HG03558 (cell line): ENCODE measurements around the gene SLX9.

Source experiments
- ATAC-seq: cut with Tn5 transposase; IDR thresholded peaks from one replicate; pipeline ENCODE4 v1.9.1; 2021; ENCODE audit warnings: moderate number of reproducible peaks; ENCODE audit not compliant: unreplicated experiment; ENCODE audit errors: extremely low read depth

The SLX9 gene

DNA sequence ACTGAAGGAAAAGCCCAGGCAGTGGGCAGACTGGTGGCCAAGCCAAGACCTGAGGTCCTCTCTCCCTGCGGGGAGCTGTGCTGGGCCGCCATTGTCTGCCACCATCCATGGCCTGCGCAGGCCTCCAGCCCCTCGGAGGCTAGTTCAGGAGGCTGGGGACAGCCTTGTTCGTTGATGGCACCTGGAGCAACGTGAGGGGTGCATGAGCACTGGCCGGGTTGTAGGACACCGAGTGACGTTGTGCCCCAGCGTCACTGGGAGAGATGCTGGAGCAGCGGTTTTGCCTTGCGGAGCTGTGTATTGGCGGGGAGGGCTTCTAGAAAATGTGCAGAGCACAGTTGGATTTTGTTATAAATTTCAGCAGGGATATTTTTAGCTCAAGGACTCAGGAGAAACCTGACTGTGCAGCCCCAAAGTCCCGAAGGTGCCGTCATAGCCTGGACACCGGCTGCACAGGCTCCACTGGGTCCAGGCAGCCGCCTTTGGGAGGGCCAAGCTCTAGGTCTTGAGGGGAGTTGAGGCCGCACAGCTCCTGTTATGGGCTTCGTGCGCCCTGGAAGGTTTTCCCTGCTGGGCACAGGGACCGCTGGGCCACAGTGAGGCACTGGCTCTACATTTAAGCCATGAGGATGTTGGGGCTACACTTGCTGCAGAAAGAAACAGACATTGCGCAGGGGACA, 86.4 kb downstream of the SLX9 start:
- no peak for ATAC-seq
